Endometrium (tissue), 2 donors: Measurements from ENCODE around the gene RNF145.
A peak's percentile ranks its signal among the peaks of the same experiment; 100 is the strongest.
"Not testable (repeated sequence)": the region's sequence is repeated elsewhere in the genome, so short reads cannot be mapped to it uniquely, and the experiment has no call there.

Experiments
- FAIRE-seq: peaks from 2 replicates; lab custom pipeline; 2012; peaks lifted over from hg19 to GRCh38; lab: Jason Lieb, UNC
- donor health status: control.
- donor health status: control.

Gene RNF145

DNA sequence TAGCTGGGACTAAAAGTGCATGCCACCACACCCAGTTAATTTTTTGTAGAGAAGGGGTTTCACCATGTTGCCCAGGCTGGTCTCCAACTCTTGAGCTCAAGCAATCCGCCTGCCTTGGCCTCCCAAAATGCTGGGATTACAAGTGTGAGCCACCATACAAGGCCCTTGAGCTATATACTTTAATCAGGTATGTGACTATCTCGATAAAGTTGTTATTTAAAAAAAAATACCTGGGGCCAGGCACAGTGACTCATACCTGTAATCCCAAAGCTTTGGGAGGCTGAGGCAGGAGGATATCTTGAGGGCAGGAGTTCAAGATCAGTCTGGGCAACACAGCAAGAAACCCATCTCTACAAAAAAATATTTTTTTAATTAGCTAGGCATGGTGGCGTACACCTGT, 19.2 kb downstream of the RNF145 start:
- no peak for FAIRE-seq

DNA sequence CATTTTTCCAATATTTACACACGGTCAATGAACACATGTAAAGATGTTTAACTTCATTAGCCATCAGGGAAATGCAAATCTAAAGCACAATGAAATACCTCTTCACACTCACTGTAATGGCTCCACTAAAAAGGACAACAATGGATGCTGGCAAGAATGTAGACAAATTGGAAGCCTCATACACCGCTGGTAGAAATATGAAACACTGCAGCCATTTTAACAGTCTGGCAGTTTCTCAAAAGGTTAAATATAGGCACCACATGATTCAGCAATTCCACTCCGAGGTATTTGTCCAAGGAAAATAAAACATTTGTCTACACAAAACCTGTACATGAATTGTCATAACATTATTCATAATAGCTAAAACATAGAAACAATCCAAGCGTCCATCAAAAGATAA, 20.0 kb downstream of the RNF145 start:
- FAIRE-seq: no peak

DNA sequence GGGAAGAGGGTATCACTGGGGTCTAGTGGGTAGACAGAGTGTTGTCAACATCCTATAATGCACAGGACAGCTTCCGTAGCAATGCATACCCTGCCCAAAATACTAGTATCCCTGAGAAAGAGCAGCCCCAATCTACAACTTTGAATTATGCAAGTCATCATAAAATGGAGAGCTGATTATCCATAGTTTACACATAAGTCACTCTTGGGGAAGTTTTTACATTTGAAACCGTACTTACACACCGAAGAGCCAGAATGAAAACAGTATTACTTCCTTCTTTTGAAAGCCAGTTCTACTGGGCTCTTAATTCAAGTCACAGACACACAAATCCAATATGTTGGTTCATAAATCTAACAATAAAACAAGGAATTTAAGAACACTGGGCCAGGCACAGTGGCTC, 21.6 kb downstream of the RNF145 start:
- no peak for FAIRE-seq

DNA sequence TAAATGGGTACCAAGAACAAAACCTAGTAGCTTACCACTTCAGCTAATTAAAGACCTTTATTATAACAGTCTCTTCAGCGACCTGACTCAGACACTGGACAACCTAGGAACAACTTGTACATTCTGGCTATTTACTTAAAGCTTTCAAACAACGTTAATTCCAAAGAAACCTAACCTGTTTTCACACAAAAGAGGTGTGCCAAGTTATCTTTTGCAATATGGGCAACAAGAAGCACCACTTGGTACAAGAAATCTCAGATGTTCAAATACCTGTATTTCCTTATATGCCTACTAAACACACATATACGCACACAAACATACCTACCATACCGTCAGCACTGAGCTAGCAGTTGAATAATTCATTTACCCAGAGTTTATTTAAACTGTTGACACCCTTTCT, 23.0 kb downstream of the RNF145 start:
- FAIRE-seq: no peak

DNA sequence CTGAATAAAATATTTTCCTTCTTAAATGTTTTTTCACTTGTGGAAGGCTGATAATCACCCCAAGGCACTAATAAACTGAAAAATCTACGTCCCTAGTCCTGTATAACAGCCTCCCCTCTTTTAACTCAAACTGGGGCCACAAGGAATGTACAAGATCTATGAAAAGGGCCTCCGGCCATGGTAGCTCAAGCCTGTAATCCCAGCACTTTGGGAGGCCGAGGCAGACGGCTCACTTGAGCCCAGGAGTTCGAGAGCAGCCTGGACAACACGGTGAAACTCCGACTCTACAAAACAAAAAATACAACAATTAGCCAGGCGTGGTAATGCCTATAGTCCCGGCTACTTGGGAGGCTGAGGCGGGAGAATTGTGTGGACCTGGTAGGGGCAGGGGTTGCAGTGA, 23.6 kb downstream of the RNF145 start:
- FAIRE-seq: no peak

DNA sequence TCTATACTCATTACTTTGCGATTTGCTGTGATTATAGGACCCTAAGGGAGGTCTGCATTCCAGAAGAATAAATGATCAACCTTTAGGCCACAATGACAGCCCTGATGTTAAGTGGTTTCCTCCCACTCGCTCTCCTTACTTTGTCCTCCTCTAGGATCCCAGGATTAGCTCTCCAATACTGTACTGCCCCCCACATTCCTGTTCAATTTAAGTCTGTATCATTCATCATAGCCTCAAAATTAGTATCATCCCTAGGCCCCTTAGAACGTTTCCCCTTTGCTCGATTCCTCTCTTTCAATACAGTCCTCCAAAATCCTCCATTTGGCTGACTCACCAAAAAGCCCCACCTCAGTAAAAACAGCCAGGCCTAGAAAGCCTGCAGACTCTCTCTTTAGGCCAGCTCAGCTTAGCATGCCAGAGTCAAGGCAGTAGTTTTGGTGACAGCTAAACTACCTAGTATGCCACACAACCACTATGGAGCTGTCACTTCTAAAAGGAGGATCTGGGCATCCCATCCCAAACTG, 24.4 kb downstream of the RNF145 start:
- no peak for FAIRE-seq

DNA sequence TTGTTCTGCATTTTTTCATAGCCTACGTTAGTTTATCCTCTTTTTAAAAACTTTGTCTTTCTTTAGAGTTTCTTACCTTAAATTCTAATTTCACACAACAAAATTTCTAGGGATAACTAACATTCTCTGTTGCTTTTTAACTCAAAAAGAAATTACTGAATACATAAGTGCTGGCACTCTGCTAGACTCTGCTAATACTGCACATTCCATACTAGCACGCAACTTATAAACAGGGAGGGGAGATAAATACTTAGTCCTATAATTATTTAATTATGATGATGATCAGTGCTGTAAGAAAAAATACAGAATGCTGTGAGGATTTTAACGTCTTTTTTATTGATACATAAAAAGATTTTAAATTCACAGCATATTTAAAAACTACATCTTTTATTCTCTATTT, 25.1 kb downstream of the RNF145 start:
- FAIRE-seq: no peak

DNA sequence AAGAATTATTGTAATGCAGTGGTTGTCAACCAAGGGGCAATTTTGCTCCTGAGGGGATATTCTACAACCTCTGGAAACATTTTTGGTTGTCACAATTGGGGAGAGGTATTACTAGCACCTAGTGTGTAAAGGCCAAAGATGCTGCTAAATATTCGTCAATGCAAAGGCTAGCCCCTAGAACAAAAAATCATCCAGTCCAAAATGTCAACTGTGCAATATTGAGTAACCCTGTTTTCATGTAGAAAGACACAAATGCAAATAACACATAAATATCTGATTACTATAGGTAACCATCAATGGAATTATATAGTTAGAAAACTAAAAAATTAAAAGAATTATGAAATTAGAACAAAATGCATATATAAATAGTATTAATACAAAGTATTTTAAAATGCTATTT, 26.1 kb downstream of the RNF145 start:
- peak; percentile 35 for FAIRE-seq

DNA sequence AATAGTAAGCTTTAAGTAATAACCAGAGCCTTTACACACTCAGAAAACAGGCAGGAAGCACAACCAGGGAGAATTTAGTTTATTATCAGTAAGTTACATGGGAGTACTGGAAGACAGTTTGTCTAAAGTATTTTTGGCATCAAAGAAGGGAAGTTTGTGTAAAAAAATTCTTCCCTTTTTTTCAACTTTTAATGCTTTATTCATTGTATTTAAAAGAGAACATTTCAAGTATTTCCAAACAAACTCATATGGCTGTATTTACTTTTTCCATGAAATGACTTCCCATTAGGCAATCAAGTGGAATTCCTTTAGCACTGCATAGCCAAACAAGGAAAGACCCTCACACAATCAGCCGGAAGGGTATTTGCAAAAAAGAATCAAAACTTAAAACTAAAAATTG, 26.7 kb downstream of the RNF145 start:
- FAIRE-seq: peak; percentile 94

DNA sequence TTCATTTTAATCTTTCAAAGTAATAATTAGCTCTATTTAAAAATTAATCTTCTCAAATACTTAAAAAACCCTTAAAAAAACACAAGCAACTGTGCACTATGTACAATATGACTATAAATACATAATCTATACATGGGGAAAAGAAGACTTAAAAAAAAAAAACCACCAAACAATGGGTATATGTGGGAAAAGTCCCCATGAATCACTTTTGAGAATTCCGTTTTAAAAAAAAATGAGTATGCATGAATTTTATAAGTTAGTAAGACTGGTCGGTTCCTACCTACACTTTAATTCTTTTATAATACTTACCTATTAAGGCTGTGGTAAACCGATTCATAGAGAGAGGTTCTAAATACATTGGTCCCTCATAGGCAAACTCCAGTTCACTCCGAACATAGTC, 27.7 kb downstream of the RNF145 start:
- no peak for FAIRE-seq

DNA sequence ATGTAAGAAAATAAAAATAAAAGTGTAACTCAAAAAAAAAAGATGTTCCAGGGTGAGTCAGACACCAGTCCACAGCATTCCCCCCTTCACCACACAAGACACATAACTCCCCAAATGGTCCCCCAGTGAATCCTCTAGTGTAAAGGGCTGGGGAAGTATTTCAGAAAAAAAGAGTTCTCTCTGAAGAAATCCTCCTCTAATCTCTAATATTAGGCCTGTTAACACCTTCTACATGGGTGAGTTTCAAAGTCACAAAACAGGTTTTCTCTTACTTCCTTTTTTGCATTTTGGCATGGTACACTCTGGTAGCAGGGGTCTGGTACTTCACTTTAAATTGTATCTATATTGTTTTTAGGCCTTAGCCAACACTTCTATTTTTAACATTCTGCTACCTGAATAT, 28.2 kb downstream of the RNF145 start:
- no peak for FAIRE-seq

DNA sequence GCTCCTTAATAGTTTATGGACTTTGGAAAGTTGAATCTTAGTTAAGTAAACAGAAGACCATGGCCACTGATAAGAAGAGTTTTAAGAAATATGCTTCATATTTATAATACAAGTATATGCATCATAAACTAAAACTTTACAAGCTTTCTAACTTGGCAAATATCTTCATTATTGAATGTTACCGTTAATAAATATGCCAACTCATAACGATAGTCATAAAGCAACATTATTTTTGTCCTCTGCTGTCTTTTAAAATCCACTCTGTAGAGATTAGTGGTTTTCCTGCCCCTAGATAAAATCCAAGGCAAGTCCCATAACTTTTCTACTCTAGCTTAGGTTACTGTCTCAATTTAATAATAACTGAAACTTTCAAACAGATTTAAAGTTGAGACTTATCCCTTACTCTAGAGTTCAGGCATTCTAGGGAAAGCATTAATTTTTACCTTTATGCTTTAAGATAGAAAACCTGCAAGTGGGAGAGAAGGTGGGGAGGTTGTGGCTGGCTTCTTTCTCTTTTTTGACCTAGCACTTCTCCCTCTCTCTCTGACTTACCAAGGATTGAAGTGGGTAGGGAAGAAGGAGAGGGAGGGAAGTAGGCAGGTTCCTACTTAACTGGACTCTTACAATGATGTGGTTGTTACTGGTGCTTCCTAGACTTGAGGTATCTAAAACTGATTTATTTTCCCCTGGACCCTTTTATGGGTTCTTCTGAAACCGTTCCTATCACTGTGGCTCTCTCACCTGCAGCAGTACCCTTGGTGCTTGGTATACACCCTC, 29.6 kb downstream of the RNF145 start:
- no peak for FAIRE-seq

DNA sequence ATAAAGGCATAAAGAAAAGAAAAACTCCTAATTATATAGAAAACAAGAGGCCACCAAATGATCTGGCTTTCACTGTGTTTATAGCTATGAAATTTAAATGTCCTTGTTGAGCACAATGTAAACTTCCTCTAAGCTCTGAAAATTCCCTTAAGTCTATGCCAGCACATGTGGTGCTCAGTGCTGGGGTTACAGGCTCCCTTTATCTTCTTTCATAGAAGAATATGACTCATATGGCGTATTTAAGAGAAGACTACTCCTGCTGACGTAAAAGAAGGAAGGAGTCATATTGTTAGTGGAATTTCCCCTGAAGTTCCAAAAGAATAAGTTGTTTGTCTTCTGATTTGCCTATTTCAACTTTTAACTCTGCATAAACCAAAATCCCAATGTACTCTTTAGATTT, 30.4 kb downstream of the RNF145 start:
- no peak for FAIRE-seq

DNA sequence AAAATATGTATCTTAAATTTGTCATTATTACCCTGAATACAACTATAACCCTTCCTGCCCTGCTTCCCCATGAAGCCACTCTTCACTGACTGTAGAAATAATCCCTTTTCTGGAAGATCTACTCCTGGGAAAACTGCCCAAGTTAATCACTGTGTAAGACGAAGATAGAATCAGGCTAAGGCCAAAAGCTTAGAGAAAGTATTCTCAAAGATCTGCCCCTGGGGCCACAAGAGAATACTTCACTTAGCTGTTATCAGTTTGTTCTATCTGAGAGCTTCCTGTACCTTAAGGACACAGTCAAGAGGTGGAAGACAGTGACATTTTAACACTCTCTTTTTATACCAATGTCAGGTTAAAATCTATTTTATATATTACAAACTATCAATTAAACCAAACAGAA, 33.8 kb downstream of the RNF145 start:
- no peak for FAIRE-seq

DNA sequence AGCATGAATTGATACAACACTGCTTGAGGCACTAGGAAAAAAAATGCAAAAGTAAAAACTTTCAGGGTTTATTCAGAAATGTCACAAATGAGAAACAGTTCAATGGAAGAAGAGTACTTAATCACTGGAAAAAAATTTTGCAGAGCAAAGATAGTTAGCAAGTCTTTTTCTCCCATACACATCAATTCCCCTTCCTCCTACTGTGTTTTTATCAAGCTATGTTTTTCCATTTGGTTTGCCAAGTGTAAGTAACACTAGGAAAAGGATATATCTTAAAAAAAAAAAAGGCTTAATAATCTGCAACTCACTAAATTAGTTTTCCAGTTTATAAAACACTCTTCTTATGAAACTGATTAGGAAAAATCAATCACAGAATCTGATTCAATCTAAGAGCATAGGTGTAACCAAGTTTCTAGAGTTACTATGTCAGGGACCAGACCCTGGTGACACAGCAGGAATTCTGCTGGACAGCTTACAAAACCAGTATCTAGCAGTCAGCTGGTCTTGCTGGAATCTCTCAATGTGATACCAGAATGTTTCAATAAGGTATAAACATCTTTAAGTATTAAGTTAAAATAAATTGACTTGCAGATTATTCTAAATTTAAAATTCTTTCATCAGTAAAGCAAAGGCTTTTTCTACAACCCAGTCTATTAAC, 34.7 kb downstream of the RNF145 start:
- FAIRE-seq: no peak

DNA sequence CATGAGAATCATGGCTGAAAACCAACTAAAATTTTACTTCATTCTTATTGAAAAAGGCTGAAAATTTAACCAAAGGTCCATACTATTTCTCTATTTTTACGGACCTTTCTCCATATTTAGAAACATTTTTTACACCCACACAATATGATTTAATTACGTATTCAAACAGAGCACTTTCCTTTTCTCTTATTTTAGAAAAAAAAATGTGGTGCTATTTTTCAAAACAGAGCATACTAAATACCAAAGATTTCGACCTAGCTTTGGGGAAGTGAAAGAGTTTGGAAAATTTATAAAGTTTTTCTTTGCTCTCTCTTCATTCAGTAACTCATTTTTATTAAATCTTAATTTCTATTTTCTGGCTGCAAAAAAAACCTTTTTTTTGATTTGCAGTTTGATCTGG, 38.1 kb downstream of the RNF145 start:
- FAIRE-seq: peak; percentile 64

DNA sequence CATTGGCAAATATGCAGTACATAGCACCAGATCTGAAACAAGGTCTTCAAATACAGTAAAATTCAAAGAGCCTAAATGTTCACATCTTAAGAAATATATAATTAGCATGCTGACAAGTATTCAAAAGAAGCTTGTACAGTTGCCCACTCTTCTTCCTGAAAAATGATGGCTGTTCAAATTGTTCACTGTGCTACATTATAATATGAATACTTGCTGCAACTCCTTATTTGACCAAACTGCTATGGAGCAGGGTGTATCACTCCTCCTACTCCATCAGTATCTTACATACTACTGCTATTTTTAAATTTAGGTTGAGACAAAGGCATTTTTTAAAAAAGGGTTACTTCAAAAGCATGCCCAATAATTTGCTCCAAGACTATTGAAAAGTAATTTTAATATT, 39.3 kb downstream of the RNF145 start:
- no peak for FAIRE-seq

DNA sequence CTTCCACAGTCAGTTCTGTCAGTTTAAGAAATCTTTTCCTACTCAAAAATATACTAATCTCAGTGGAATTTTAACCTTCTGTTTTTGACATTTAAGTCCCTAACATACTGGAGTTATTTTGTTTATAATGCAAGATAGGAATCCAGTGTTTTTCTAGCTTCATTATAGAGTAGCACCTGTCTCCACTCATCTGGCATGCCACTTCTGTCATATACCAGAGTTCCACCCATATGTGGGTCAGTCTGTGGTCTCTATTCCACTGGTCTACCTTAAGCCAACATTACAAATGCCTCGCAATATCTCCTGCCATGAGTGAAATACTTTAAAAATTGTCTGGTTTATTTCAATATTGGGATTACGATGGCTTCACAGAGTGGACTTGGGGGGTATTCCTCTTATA, 42.9 kb downstream of the RNF145 start:
- FAIRE-seq: no peak

DNA sequence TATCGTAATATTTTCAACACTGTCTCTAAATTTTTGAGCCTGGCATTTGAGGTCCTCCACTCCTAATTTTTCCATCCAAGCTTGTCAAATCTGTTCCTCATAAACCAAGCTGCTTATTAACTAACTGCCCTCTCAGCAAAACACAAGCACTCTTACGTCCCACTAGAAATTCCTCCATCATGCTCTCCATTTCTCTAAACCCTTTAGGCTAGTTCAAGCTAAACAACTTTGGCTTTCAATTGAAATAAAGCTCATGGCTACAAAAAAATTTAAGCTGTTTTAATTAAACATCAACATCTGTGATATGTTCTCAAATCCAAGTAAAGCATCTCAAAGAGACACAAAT, 45.7 kb downstream of the RNF145 start:
- FAIRE-seq: no peak

DNA sequence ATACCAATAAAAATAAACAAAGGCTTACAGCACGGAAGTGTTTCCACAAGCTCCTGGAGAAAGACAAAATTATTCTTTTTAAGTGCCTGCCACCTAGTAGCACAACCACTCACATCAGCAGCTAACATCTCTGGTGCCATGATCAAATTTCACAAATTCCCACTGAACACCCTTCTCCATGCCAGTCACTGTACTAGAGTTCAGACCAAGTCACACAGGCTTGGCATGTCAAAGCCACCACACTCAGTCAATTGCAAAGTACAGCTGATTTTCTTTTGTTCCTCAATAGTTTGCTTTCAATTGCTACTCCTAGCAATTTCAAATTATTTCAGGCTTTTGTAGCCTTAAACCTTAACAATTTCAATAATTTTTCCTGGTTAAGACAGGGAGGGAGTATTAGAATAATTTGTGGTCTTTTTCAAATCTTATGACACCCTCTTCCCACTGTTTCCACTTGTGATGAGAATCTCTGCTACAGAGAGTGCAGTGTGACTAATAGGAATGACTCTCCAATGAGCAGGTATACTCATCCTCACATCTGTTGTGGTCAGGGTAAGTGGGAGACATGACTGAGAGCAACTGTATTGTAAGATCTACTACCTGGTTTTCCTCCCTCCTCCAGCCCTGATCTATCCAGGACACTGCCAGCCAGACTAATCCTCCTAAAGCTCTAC, 46.2 kb downstream of the RNF145 start:
- FAIRE-seq: no peak

DNA sequence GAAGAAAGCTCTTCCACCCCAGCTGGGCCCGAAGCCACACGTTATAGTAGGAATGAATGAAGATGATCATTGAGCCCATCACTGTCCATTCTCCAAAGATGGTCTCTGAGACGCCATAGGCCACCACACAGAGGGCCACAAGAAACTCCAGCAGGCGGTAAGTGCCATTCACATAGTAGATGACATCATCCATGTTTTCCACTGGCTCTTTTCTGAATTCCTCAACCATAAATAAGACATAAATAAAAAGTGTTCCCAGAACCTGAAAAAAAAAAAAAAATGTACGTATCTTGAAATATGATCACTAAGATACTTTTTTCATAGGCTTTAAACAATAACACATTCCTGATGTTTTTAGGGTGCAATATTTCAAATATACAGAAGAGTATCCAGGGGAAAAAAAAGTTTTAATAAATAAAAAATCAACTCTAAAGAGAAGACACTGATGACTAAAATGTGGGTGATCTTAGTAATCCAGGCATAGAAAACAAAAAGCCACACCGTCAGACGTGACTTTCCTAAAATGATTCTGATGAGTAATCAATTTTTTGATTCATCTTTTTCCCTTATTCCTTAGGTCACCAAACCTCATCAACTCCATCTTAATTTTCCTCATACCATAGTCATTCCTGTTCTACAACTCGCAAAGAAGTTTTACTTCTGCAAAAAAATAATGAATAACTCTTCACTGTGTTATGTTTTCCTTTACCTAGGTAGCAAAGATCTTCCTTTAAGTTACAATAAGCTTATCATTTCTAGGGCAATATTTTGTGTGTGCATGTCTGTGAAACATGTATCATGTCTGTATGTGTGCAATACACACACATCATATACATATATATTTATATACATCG, 47.8 kb downstream of the RNF145 start:
- FAIRE-seq: no peak

DNA sequence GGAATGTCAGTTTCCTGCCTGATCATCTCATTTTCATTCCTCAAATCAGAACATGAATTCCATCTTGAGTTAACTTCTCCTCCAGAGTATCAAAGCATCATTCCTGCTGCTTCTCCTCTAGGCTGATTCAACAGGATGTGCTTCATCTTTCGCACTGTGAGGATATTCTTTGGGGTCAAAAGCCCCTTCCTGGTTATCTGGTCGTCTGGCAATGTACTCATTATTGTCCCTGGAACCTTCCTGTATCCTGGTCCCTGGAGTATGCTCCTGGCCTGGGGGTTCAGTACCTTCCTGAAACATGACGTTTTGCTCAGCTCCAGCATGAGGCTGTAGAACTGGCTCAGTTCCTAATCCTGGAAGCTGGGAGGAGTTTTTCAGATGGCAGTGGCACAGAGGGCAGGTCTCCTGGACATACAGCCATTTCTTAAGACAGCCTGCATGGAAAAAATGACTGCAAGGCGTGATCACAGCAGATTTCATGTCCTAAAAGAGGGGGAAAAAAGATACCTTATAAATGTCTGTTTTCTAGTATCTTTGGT, 50.7 kb downstream of the RNF145 start:
- not testable (repeated sequence) for FAIRE-seq
